Stimulated activated CD4-positive, alpha-beta T cell treated with anti-CD3 and anti-CD28 coated beads, Interleukin-2, amount 100 ng/mL, for 4 hours (primary cell): ENCODE data around the gene ADAMTS15.

Source experiments
- DNase-seq: peaks from one replicate; pipeline ENCODE4 v3.0.0-alpha.2; 2020; ENCODE audit warnings: low read depth

ADAMTS15 gene, protein sequence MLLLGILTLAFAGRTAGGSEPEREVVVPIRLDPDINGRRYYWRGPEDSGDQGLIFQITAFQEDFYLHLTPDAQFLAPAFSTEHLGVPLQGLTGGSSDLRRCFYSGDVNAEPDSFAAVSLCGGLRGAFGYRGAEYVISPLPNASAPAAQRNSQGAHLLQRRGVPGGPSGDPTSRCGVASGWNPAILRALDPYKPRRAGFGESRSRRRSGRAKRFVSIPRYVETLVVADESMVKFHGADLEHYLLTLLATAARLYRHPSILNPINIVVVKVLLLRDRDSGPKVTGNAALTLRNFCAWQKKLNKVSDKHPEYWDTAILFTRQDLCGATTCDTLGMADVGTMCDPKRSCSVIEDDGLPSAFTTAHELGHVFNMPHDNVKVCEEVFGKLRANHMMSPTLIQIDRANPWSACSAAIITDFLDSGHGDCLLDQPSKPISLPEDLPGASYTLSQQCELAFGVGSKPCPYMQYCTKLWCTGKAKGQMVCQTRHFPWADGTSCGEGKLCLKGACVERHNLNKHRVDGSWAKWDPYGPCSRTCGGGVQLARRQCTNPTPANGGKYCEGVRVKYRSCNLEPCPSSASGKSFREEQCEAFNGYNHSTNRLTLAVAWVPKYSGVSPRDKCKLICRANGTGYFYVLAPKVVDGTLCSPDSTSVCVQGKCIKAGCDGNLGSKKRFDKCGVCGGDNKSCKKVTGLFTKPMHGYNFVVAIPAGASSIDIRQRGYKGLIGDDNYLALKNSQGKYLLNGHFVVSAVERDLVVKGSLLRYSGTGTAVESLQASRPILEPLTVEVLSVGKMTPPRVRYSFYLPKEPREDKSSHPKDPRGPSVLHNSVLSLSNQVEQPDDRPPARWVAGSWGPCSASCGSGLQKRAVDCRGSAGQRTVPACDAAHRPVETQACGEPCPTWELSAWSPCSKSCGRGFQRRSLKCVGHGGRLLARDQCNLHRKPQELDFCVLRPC

GRCh38 chr11:130448416-130449309, at the start of gene ADAMTS15:
Gene ADAMTS15, plus strand, starts transcription at chr11:130448645. Its CDS starts 329 bp downstream, at chr11:130448974.
- DNase-seq = no peak

GRCh38 chr11:130399196-130399595, 49.2 kb upstream of the ADAMTS15 start:
- no peak for DNase-seq

DNA sequence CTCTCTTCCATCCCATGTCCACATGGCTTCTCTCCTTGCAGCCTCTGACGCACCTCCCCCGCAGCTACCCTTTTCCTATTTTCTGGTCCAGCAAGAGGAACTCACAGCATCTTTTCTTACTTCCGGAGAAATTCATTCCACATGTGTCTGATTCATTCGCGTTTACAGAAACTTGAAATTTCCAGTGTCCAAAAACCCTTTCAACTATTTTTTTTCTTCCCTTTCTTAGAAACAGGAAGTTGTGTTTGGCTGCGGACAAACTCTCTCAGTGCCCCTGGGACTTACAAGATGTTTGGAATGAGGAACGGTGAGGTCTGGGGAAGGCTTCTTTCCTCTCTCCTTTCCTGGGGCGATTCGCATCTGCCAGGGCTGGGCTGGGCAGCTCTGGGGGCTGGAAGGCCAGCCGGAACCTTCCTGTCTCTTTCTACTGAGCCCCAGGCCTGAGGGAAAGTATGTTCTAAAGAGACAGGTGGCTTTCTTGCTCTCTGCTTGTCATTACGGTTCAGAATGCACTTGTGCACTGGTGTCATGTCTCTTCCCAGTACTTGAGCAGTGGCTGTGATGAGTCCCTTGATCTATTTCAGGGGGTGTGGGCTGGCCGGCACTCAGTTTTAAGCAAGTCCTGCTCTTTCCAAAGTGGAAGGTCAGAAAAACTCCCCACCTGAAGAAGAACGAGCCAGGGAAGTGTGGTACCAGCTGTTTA, 47.5 kb upstream of the ADAMTS15 start:
- DNase-seq = no peak

GRCh38 chr11:130402570-130402969, 45.9 kb upstream of the ADAMTS15 start:
- no peak for DNase-seq

DNA sequence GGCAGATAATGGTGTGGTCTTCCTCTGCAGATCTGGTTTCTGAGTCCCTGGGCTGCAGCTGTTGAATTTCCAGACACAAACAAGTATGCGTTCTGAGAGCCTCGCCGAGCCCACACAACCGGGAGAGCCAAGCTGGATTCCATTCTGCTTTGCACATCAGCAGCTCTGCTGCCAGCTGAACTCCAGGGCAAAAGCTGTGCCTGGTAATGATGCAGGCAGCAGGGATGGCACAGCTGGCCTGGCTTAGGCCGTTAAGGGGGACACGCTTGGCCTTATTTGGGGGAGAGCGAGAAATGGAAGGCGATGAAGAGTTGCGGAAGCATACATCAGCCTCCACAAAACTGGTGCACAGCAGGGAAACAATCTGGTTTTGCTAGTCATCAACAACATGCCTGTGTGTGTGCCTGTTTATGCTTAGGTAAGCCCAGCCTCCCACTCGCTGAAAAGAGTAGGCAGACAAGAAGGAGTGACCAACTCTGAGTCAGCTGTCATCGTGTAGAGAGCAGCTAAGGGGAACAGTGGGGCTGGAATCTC, 45.1 kb upstream of the ADAMTS15 start:
- DNase-seq = no peak

- DNase-seq = no peak
Observed at GRCh38 chr11:130403967-130404366, 44.5 kb upstream of the ADAMTS15 start.

DNA sequence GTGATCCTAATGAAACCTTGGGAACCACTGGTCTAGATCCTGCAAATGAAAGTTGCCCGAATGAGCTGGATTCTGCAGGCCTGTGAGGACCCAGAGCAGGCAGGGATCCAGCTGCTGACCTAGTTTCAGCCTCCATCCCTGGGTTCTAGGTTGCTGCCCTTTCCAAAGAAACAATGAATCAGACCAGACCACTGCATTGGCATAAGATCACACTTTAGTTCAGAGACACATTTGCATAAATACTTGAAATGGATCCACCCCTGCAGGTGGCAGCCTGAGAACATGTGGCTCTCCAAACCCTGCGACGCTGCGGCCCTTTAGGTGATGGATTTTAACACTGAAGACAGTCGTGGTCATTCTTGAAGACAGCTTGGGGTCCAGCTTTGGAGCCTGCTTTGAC, 43.7 kb upstream of the ADAMTS15 start:
- DNase-seq = no peak

DNA sequence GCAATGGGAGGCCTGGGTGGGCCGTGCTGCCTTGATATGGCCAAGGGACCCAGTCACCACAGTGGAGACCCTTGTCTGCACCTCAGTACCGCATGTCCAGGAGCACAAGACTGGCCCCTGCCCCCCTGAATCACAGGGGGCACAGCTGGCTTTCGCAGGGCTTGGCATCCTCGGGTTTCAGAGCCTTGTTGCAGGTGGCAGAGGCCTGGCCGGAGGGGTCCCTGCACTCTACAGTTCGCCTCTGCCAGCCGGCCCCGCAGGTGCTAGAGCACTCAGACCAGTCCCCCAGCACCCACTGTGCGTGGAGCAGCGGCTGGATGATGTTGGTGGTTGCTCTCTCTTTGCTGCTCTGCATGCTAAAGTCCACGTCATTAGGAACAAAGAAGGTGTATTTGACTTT, 43.0 kb upstream of the ADAMTS15 start:
- no peak for DNase-seq

GRCh38 chr11:130407978-130408377, 40.5 kb upstream of the ADAMTS15 start:
- DNase-seq = no peak

GRCh38 chr11:130408401-130408890, 40.0 kb upstream of the ADAMTS15 start:
- DNase-seq = no peak

DNA sequence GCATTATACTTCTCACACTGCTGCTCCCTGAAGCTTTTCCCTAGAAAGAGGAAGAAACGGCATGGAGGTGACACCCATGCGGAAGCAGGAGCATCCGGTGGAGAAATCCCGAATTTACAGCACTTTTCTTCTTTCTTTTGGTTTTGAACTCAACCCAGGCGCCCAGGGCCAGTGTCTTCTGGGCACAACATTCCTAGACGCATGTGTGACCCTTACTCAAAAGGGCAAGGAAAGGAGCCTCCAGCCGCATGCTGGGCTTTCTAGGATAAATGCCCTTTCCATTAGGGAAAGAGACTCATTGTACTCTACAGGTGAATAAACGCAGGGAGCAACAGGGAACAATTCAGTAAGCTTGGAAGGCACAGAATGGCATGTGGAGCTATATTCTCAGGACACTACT, 39.5 kb upstream of the ADAMTS15 start:
- no peak for DNase-seq

GRCh38 chr11:130409594-130410388, 38.7 kb upstream of the ADAMTS15 start:
- DNase-seq = no peak

DNA sequence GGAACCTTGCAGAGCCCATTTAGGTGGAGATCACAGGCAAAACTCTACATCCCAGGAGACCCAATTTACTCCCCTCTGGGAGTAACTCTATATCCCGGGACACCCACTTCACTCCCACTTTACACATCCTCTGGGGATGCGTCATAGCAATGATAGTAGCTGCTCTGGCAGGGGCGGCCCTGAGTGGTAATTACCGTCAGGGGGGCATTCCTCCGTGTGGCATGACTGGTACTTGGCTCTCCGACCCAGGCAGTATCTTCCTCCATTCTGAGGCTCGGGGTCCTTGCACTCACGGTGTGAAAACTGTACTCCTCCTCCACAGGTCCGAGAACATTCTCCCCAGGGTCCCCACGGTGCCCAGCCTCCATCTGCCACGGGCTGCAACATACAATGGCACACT, 37.2 kb upstream of the ADAMTS15 start:
- no peak for DNase-seq

DNA sequence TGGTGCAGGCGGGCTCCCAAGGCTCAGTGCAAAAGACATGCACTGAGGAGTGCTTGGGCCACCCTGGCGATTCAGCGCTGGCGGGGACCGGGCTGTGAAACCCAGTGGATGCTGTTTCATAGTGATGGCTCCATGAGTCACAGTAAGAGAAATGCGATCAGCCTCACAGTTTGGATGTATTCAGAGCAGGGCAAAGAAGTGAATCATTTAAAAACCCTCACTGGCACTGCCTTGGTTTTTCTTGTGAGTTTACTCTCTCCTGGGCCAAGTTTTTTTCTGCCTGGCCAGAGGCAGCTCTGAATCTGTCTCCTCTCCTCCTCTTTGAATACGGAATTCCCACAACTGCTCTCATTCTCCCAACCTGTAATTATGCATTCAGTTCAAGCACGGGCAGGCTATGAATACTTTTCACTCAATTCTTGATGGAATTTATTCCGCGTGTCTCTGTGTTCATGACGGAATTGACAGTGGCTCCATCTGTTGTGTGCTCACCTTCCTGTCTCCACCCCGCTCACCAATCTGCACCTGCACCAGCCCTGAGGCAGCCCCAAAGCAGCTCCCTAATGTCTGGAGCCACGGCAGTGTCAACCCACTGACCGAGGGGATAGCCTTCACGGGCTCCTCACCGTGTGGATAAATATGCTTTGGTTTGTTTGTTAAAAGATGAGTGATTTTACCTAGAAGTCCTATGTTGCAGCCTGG, 34.9 kb upstream of the ADAMTS15 start:
- DNase-seq = no peak

DNA sequence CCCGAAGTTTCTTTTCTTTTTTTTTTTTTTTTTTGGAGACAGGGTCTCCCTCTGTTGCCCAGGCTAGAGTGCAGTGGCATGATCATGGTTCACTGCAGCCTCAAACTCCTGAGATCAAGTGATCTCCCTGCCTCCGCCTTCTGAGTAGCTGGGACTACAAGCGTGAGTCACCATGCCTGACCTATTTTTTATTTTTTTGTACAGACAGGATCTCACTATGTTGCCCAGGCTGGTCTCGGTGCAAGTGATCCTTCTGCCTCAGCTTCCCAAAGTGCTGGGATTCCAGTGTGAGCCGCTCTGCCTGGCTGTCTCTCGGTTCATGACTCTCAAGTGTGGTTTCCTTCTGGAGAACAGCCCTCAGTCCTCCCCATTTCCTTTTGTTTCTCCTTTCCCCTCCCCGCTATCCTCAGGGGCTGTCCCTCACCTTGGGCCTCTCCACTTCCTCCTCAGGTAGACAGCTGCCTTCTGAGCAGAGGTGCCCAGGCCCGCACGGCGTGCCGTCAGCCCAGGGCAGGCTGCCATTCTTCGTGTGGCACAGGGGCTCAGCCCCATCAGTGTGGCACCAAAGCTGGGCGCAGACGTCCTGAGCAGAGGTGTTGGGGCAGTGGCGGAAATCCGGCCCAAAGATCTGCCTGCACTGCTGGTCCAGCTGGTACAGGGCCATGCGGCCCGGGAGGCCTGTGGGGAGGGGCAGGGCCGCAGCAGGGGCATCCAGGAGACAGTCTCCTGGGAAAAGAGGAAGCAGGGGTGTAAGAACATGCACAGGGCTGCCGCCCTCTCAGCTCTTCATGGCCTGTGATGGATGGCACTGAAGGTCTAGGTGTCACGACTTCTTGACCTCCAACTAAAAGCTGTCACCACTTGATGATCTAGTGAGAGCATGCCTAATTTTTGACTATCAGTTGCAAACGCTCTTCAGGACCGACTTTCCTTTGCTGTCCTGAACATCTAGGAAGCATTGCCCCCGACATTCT, 34.1 kb upstream of the ADAMTS15 start:
- no peak for DNase-seq

- no peak for DNase-seq
Observed at GRCh38 chr11:130415731-130416529, 32.5 kb upstream of the ADAMTS15 start.

DNA sequence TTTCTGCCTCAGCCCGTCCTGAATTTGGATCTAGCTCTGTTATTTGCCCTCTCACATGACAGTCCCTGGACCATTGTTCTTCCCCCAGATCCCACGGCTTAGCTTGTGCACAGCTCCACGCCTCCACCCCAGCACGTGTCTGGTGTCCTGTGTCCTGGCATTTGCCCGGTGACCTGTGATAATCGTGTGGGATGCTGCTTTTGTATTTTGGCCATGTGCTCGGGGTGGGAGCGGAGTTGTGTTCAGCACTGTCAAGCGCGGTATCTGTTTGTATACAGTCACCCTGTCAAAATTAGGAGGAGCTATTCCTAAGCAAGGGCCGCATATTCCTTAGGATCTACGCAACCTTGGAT, 31.9 kb upstream of the ADAMTS15 start:
- no peak for DNase-seq
